Thyroid gland (tissue), 4 donors: Measurements from ENCODE around the gene SLC39A10. TPM values are rescaled to one million over a fixed set of nuclear protein-coding genes. Genes with fewer than 3 reads are reported as not detected.
A peak's percentile ranks its signal among the peaks of the same experiment; 100 is the strongest.

ENCODE experiments used
- DNase-seq, 2 donors: peaks; one replicate each; pipeline ENCODE4 v3.0.0-alpha.2; 2019
- H3K27ac ChIP-seq, 3 donors: fragments of 200-600 bp; sonication (generic); 1 replicate in 2 of 3; 2 replicates in 1 of 3; pipeline ENCODE4 v1.5.1; 2016 to 2019; ENCODE audit warnings: mild to moderate bottlenecking in 1 of 3, moderate library complexity in 1 of 3
- H3K27me3 ChIP-seq: fragments of 200-600 bp; sonication (generic); one replicate; pipeline ENCODE4 v1.5.1; 2019
- H3K36me3 ChIP-seq, 2 donors: fragments of 200-600 bp; sonication (generic); one replicate each; pipeline ENCODE4 v1.5.1; 2016 to 2019
- H3K4me1 ChIP-seq, 2 donors: fragments of 200-600 bp; sonication (generic); one replicate each; pipeline ENCODE4 v1.5.1; 2017 to 2019
- H3K4me3 ChIP-seq, 3 donors: fragments of 200-600 bp; sonication (generic); replicated peaks in 1 of 3; 1 replicate in 2 of 3; 2 replicates in 1 of 3; pipeline ENCODE4 v1.5.1; 2016; ENCODE audit warnings: mild to moderate bottlenecking in 1 of 3
- H3K9me3 ChIP-seq: fragments of 200-600 bp; sonication (generic); one replicate; pipeline ENCODE4 v1.5.1; 2017
- POLR2A ChIP-seq, 2 donors: fragments of 450-650 bp; IDR thresholded peaks; one replicate each; pipeline ENCODE4 v1.6.1; 2017; ENCODE audit warnings: antibody characterized with exemption in 2 of 2, mild to moderate bottlenecking in 2 of 2, moderate library complexity in 1 of 2
- WGBS, 2 donors: methylation state at CpG; one replicate each; pipeline ENCODE4 v1.1.5; 2017; 5-methylcytosine and 5-hydroxymethylcytosine counted together
- intact Hi-C: fragments of 100-400 bp; cut with DNase I; formaldehyde crosslinking; loops from one replicate; pipeline ENCODE4 v1.15.1; 2023
- total RNA-seq, 4 donors: library from RNA; depleted of rRNA; stranded (reverse); fragments of >200 nt; gene quantifications; one replicate each; pipeline ENCODE4 v1.2.3, GENCODE V29; 2016
- TF ChIP-seq, protein P1 (sequence below), 6 experiments: fragments of 200-600 bp in 3 of 6; fragments of 450-650 bp in 3 of 6; sonication (generic) in 3 of 6; IDR thresholded peaks; one replicate each; pipeline ENCODE4 v1.5.1; 2016 to 2019; ENCODE audit warnings: antibody characterized with exemption in 6 of 6, mild to moderate bottlenecking in 2 of 6, inconsistent platforms in 1 of 6, moderate library complexity in 1 of 6

The SLC39A10 gene
- total RNA-seq, 4 donors from 2014 or later = 74.4 to 119 (median 93.5) TPM

DNA sequence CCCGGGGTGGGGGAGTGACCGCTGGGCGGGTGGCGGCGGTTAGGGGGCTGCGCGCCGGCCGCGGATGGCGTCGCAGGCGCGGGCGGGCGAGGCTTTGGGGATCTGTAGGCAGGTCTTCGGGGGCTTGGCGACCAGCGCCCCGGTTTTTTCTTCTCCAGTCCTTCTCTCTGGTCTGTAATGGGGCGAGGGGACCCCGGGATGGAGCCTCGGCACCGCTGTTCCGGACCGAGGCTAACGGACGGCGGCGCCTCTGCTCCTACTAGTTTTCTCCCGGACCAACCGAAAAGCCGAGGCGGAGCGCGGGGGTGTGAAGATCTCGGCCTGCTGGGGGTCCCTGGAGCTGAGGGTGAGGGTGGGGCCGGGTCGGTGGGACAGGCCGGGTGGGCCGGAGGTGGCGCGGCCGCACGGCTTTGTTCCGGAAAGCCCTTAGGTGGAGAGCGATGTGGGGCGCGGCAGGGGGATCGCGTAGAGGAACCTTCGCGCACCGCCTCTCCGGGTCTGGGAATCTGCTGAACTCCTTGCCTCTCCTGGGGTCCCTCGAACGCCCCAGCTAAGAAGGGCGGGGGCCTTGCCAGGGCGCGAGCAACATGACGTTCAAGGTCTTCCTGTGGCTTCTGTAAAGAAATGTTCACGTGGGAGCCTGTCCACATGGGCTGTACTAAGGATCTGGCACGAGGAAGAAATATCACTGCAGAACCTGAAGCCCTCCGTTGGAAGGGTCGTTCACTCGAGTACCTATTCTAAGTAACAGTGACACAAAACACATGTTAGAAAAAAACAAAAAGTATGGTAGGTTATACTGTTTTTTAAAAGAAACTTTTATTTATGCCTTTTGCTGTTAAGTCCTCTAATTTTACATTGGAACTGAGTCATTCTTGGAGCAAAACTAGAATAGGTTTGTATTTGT is 861 bp downstream of the SLC39A10 start:
- DNase-seq = peak; percentile 56 to 62
- Histone ChIP-seq H3K27me3 (no peaks in the 10 kb centered on the region), H3K27ac (peak overlapping the region; percentile 97 to 99 (median 97)), H3K36me3 (no peaks in the 10 kb centered on the region), H3K4me1 (peaks cover 5 to 10% of the 10 kb centered on the region in 2 donors), H3K9me3 (no peaks in the 10 kb centered on the region), H3K4me3 (peak overlapping the region; percentile 80 to 93 (median 92))
- intact Hi-C loops = no loop called here
- WGBS, 2 donors = 0% methylated on average over 8 to 27 of the region's 66 CpGs
- TF ChIP-seq POLR2A (IDR thresholded peaks at IDR 0.05) = peak in 1 of 2 donors; percentile 58
- TF ChIP-seq, protein P1, sequence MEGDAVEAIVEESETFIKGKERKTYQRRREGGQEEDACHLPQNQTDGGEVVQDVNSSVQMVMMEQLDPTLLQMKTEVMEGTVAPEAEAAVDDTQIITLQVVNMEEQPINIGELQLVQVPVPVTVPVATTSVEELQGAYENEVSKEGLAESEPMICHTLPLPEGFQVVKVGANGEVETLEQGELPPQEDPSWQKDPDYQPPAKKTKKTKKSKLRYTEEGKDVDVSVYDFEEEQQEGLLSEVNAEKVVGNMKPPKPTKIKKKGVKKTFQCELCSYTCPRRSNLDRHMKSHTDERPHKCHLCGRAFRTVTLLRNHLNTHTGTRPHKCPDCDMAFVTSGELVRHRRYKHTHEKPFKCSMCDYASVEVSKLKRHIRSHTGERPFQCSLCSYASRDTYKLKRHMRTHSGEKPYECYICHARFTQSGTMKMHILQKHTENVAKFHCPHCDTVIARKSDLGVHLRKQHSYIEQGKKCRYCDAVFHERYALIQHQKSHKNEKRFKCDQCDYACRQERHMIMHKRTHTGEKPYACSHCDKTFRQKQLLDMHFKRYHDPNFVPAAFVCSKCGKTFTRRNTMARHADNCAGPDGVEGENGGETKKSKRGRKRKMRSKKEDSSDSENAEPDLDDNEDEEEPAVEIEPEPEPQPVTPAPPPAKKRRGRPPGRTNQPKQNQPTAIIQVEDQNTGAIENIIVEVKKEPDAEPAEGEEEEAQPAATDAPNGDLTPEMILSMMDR (IDR thresholded peaks at IDR 0.05) = no peak

DNA sequence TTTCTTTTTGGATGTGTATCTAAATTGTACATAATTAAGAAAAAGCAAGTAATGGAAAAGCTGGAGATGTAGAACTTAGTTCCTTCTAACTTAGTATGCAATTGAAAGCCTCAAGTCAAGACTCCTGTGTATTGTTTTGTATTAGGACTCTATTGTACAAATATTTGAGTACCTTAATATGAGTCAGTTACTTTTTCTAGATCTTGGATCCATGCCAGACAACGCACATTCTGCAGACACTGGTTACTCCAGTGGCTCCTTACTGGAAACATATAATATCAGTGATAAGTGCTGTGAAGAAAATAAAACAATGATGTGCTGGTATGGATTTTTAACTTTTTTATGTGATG is 1.5 kb downstream of the SLC39A10 start:
- no peak for TF ChIP-seq POLR2A (IDR thresholded peaks at IDR 0.05)
- TF ChIP-seq, protein P1 (IDR thresholded peaks at IDR 0.05) = no peak
- whole genome bisulfite sequencing, 2 donors = 0% methylated on average over 1 of the region's 1 CpG
- intact Hi-C loops = no loop called here

DNA sequence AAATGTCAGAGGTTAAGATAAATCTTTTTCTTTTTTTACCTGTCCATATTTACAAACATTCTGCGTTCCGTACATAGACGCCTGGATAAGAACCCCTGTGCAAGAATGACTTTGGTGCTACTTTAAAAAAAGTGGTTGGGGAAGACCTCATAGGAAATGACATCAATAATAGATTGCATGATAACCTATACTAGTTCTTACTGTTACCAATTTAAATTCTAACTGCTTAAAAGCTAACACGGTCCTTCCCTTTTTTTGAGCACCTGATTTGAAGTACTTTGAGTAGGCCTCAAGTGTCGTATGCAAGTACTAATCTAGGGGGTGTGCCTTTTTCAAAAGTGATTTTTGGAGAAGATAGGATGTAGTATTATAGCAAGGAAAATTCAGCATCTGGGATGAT is 2.1 kb downstream of the SLC39A10 start:
- no peak for DNase-seq
- Histone ChIP-seq H3K36me3 (no peaks in the 10 kb centered on the region), H3K4me3 (peak overlapping the region in 2 of 3 donors; percentile 92 to 93), H3K27me3 (no peaks in the 10 kb centered on the region), H3K4me1 (peaks cover 5 to 10% of the 10 kb centered on the region in 2 donors), H3K9me3 (no peaks in the 10 kb centered on the region), H3K27ac (peak overlapping the region in 2 of 3 donors; percentile 97 to 99)
- TF ChIP-seq, protein P1 (IDR thresholded peaks at IDR 0.05) = no peak
- TF ChIP-seq POLR2A (IDR thresholded peaks at IDR 0.05) = no peak
- 23 to 28% methylated on average over 5 of the region's 5 CpGs for WGBS, 2 donors
- intact Hi-C loops = no loop called here

More for the DNA sequence above, 1.5 kb downstream of the SLC39A10 start:
- Histone ChIP-seq H3K36me3 (no peaks in the 10 kb centered on the region), H3K27ac (peak overlapping the region; percentile 97 to 99 (median 97)), H3K4me1 (peaks cover 5 to 10% of the 10 kb centered on the region in 2 donors), H3K4me3 (peak overlapping the region; percentile 80 to 93 (median 92)), H3K9me3 (no peaks in the 10 kb centered on the region), H3K27me3 (no peaks in the 10 kb centered on the region)
- no peak for DNase-seq

DNA sequence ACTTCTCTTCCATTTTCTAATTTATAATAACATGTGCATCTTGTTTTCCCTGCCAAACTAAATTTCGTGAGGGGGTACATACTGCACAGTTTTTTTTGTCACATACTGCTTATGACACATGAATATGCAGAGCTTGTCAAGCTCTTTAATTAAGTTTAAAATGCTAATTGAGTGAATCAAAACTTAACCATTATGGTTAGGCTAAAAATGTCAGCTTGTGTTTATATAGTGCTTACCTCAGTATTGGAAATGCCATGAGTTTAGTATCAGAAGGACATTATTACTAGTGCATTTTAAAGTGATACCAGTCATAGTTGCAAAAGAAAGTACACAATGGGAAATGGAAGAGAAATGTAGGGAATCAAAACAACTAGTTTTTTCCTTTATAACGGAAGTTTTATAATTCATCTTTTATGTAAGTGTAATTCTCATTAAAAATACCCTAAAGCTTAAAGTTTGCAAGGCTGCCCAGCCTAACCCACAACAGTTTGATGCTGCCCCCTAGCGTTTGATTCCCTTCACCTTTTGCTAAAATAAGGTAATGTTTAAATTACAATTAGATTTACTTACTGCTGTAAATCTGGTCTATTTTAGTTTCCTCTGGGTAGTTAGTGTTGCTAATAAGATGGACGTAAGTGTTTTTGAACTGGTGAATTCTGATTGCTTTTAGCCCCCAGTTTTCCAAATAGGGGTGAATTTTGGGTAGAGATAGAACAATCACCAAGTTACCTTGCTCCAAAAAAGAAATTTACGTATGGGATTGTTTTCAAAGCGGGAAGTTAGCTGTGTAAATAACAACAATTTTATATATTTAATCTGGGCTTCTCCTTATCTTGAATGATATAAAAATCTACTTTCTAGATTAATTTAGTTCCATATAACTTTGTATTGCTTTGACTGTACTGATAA is 3.2 kb downstream of the SLC39A10 start:
- Histone ChIP-seq H3K4me1 (peaks cover 5 to 10% of the 10 kb centered on the region in 2 donors), H3K27me3 (no peaks in the 10 kb centered on the region), H3K9me3 (no peaks in the 10 kb centered on the region), H3K36me3 (no peaks in the 10 kb centered on the region), H3K27ac (peak overlapping the region in 1 of 3 donors; percentile 99), H3K4me3 (peak overlapping the region in 1 of 3 donors; percentile 93)
- intact Hi-C loops = loop anchor here (10.0 kb wide), 2 partner anchors 85 to 165 kb away; no protein-coding TSS in a partner anchor
- WGBS, 2 donors = 35 to 36% methylated on average over 6 of the region's 6 CpGs
- DNase-seq = peak; percentile 72 to 77
- TF ChIP-seq, protein P1 (IDR thresholded peaks at IDR 0.05) = peak; percentile 73 to 82 (median 80)
- TF ChIP-seq POLR2A (IDR thresholded peaks at IDR 0.05) = no peak
